ENCODE measurements around the gene DNAJC4. TPM values are rescaled to one million over a fixed set of nuclear protein-coding genes. Genes with fewer than 3 reads are reported as not detected.
A peak's percentile ranks its signal among the peaks of the same experiment; 100 is the strongest.

DNAJC4 gene
- total and polyA plus RNA-seq, 2 of the 8 experiments (the other 6 are each of a cell fraction or from before 2014, with no cell fraction given) = 14.6 to 31.0 TPM

DNA sequence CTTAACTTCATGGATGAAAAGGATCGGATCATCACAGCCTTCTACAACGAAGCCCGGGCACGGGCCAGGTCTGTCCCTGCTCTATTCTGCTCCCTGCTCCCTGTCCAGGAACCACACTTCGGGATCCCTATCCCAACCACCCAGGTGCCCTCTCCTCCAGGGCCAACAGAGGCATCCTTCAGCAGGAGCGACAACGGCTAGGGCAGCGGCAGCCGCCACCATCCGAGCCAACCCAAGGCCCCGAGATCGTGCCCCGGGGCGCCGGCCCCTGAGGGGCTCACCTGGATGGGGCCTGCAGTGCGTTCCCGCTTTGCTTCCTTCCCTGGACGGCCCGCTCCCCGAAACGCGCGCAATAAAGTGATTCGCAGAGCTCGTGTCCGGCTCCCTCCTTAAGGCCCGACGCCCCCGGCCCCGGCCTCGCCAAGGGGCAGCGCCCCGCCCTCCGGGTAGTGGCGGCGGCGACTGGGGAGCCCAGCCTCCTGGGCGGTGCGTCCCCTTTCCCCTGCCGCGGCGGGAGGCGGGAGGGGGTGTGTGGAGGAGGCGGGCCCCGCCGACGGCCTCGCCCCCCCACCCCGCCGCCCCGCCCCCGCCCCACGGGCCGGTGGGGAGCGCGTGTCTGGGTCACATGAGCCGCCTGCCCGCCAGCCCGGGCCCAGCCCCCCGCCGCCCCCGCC lies 3.7 kb downstream of the DNAJC4 start, which contains the start of gene VEGFB (continued):
- TF ChIP-seq RXRA (IDR thresholded peaks at IDR 0.05; ENCODE audit: insufficient read depth, low read depth, low read length) (no peak), GABPA (IDR thresholded peaks at IDR 0.05; ENCODE audit: borderline replicate concordance, insufficient read depth, low read length) (no peak), KDM5A (IDR thresholded peaks at IDR 0.05; ENCODE audit: low read length) (no peak), EP300 (IDR thresholded peaks at IDR 0.05; ENCODE audit: borderline replicate concordance in 1 of 2, low read depth in 2 of 2, low read length in 2 of 2) (no peak), TEAD4 (IDR thresholded peaks at IDR 0.05; ENCODE audit: low read depth, low read length) (no peak), MAFK (IDR thresholded peaks at IDR 0.05; ENCODE audit: low read depth, low read length) (no peak), KDM4A (IDR thresholded peaks at IDR 0.05; ENCODE audit: low read depth, low read length, severe bottlenecking) (peak; percentile 63), BCL11A (IDR thresholded peaks at IDR 0.05; ENCODE audit: low read depth in 2 of 2, low read length in 2 of 2) (no peak), CEBPB (IDR thresholded peaks at IDR 0.05; ENCODE audit: low read depth, low read length) (no peak), CBX8 (IDR thresholded peaks at IDR 0.05; ENCODE audit: borderline replicate concordance, low read depth, low read length) (no peak), RNF2 (IDR thresholded peaks at IDR 0.05; ENCODE audit: borderline replicate concordance, low read depth, low read length, missing control alignments, poor library complexity, severe bottlenecking) (no peak), FOSL1 (IDR thresholded peaks at IDR 0.05; ENCODE audit: insufficient read depth, low read depth, low read length) (no peak), YY1 (IDR thresholded peaks at IDR 0.05; ENCODE audit: low read depth, low read length) (no peak), NRF1 (IDR thresholded peaks at IDR 0.05; ENCODE audit: low read depth, low read length) (no peak), TCF12 (IDR thresholded peaks at IDR 0.05; ENCODE audit: low read depth, low read length) (no peak), TBP (IDR thresholded peaks at IDR 0.05; ENCODE audit: low read depth, low read length) (no peak), CHD1 (IDR thresholded peaks at IDR 0.05; ENCODE audit: low read depth, low read length) (no peak), SP4 (IDR thresholded peaks at IDR 0.05; ENCODE audit: low read length) (no peak), KDM1A (IDR thresholded peaks at IDR 0.05; ENCODE audit: borderline replicate concordance, low read length) (no peak), SP2 (IDR thresholded peaks at IDR 0.05; ENCODE audit: low read length) (no peak)
- TF ChIP-seq, protein P1, sequence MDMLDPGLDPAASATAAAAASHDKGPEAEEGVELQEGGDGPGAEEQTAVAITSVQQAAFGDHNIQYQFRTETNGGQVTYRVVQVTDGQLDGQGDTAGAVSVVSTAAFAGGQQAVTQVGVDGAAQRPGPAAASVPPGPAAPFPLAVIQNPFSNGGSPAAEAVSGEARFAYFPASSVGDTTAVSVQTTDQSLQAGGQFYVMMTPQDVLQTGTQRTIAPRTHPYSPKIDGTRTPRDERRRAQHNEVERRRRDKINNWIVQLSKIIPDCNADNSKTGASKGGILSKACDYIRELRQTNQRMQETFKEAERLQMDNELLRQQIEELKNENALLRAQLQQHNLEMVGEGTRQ (IDR thresholded peaks at IDR 0.05; ENCODE audit: low read length) = no peak
- TF ChIP-seq, protein P2, sequence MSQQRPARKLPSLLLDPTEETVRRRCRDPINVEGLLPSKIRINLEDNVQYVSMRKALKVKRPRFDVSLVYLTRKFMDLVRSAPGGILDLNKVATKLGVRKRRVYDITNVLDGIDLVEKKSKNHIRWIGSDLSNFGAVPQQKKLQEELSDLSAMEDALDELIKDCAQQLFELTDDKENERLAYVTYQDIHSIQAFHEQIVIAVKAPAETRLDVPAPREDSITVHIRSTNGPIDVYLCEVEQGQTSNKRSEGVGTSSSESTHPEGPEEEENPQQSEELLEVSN (IDR thresholded peaks at IDR 0.05) = peak; percentile 34; the same call in 1 of the 2 replicates

Measured in H1 (cell line).